Measurements from ENCODE around the gene SYNDIG1. TPM values are rescaled to one million over a fixed set of nuclear protein-coding genes. Genes with fewer than 3 reads are reported as not detected.

Gene SYNDIG1
- total RNA-seq, 1 experiment from 2014 or later = not detected

DNA sequence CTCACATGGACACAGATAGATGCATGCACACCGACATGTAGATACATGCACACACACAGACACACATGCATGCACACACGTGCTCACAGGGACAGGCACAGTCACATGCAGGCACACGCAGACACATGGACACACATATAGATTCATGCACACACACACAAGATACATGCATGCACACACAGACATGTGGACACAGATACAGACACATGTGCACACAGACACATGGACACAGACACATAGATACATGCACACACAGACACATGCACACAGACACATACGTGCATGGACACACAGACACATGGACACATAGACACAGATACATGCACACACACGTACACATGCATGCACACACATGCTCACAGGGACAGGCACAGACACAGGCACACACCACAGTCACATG is 19.8 kb downstream of the SYNDIG1 start:
- Mint-ChIP-seq H3K36me3 (ENCODE audit: insufficient read depth, unreplicated experiment) (no peaks in the 10 kb centered on the region), H3K9me3 (ENCODE audit: unreplicated experiment) (no peaks in the 10 kb centered on the region), H3K27me3 (ENCODE audit: insufficient read depth, unreplicated experiment) (peaks cover 10% of the 10 kb centered on the region), H3K27ac (ENCODE audit: unreplicated experiment) (no peak overlapping the region), H3K4me1 (ENCODE audit: low read depth, unreplicated experiment) (no peaks in the 10 kb centered on the region), H3K4me3 (ENCODE audit: unreplicated experiment) (no peak overlapping the region)
- TF ChIP-seq, protein P1, sequence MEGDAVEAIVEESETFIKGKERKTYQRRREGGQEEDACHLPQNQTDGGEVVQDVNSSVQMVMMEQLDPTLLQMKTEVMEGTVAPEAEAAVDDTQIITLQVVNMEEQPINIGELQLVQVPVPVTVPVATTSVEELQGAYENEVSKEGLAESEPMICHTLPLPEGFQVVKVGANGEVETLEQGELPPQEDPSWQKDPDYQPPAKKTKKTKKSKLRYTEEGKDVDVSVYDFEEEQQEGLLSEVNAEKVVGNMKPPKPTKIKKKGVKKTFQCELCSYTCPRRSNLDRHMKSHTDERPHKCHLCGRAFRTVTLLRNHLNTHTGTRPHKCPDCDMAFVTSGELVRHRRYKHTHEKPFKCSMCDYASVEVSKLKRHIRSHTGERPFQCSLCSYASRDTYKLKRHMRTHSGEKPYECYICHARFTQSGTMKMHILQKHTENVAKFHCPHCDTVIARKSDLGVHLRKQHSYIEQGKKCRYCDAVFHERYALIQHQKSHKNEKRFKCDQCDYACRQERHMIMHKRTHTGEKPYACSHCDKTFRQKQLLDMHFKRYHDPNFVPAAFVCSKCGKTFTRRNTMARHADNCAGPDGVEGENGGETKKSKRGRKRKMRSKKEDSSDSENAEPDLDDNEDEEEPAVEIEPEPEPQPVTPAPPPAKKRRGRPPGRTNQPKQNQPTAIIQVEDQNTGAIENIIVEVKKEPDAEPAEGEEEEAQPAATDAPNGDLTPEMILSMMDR (IDR thresholded peaks at IDR 0.05; ENCODE audit: insufficient read depth in 1 of 2, low read depth in 1 of 2, low read length in 1 of 2, severe bottlenecking in 1 of 2, unreplicated experiment in 1 of 2) = no peak
- BruUV-seq (replicated peaks) = no TSS peak
- intact Hi-C loops (cut with micrococcal nuclease; ENCODE audit: unreplicated experiment) = no loop called here
- no peaks in the 10 kb centered on the region for H3K4me1 ChIP-seq
- no peak for DNase-seq
- no peaks in the 10 kb centered on the region for H3K27me3 ChIP-seq (replicated peaks; ENCODE audit: control insufficient read depth, insufficient read depth, low read length)
- ChIA-PET POLR2A (no interaction called here), CTCF (no interaction called here)
- no peak overlapping the region for H3K4me3 ChIP-seq (ENCODE audit: low read depth, low read length)
- H3K36me3 ChIP-seq (ENCODE audit: control insufficient read depth, insufficient read depth, low read length) = no peaks in the 10 kb centered on the region
- no peaks in the 10 kb centered on the region for H3K9me3 ChIP-seq

DNA sequence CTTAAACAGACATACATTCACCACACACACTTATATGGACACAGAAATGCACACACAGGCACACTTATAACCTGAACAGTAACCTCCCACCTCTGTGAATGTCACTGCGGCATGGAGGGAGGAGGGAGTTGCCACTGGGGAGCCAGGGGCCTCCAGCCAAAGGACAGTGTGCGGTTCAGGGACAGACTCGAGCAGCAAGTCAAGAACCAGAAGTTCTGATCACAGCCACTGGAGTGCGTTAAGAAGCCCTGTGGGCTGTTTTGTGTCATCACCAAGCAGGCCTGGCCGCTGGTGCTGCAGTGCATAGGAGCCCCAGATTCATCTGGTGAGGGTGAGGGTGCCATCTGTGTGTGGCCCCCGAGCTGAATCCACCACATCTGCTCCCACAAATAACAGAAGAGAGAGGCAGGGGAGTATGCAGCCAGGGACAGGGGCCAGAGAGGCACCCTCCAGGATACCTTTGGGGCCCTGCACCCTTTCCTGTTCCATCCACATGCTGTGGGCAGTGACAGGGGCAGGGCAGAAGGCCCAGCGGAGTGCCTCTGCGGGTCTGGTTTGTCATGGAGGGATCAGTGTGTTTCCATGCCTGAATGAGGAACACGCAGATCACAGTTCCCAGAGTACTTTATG is 20.3 kb downstream of the SYNDIG1 start:
- no peaks in the 10 kb centered on the region for H3K36me3 ChIP-seq (ENCODE audit: control insufficient read depth, insufficient read depth, low read length)
- no peak overlapping the region for H3K4me3 ChIP-seq (ENCODE audit: low read depth, low read length)
- Mint-ChIP-seq H3K36me3 (ENCODE audit: insufficient read depth, unreplicated experiment) (no peaks in the 10 kb centered on the region), H3K27me3 (ENCODE audit: insufficient read depth, unreplicated experiment) (peaks cover 11% of the 10 kb centered on the region), H3K4me1 (ENCODE audit: low read depth, unreplicated experiment) (no peaks in the 10 kb centered on the region), H3K27ac (ENCODE audit: unreplicated experiment) (no peak overlapping the region), H3K9me3 (ENCODE audit: unreplicated experiment) (no peaks in the 10 kb centered on the region), H3K4me3 (ENCODE audit: unreplicated experiment) (no peak overlapping the region)
- no TSS peak for BruUV-seq (replicated peaks)
- CTCF ChIA-PET = no interaction called here
- no peak for DNase-seq
- TF ChIP-seq, protein P1 (IDR thresholded peaks at IDR 0.05; ENCODE audit: insufficient read depth in 1 of 2, low read depth in 1 of 2, low read length in 1 of 2, severe bottlenecking in 1 of 2, unreplicated experiment in 1 of 2) = no peak
- H3K4me1 ChIP-seq = no peaks in the 10 kb centered on the region
- POLR2A ChIA-PET = no interaction called here
- intact Hi-C loops (cut with micrococcal nuclease; ENCODE audit: unreplicated experiment) = no loop called here
- no peaks in the 10 kb centered on the region for H3K9me3 ChIP-seq
- H3K27me3 ChIP-seq (replicated peaks; ENCODE audit: control insufficient read depth, insufficient read depth, low read length) = no peaks in the 10 kb centered on the region

DNA sequence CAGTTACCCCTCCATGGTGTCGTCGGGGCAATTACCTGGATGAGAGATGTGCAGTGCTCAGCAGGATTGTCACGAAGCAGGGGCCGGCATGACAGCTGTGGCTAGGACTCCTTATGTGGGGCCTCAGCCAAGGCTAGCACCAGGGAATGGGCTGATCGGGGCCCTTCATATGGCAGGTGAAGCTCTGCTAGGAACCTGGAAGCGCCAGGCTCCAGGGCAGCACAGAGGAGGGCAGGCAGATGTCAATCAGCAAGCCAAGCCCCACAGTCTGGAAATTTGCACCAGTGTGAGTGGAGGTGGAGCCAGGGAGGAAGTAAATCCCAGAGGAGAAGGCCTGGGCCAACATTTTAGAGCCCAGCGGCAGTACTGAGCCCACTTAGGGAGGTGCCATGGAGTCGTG is 21.2 kb downstream of the SYNDIG1 start:
- H3K4me3 Mint-ChIP-seq (ENCODE audit: unreplicated experiment) = no peak overlapping the region
- intact Hi-C loops (cut with micrococcal nuclease; ENCODE audit: unreplicated experiment) = no loop called here
- no peaks in the 10 kb centered on the region for H3K9me3 ChIP-seq
- POLR2A ChIA-PET = no interaction called here
- no peaks in the 10 kb centered on the region for H3K9me3 Mint-ChIP-seq (ENCODE audit: unreplicated experiment)
- BruUV-seq (replicated peaks) = no TSS peak
- TF ChIP-seq, protein P1 (IDR thresholded peaks at IDR 0.05; ENCODE audit: insufficient read depth in 1 of 2, low read depth in 1 of 2, low read length in 1 of 2, severe bottlenecking in 1 of 2, unreplicated experiment in 1 of 2) = no peak
- H3K36me3 ChIP-seq (ENCODE audit: control insufficient read depth, insufficient read depth, low read length) = no peaks in the 10 kb centered on the region
- CTCF ChIA-PET = no interaction called here
- H3K4me1 Mint-ChIP-seq (ENCODE audit: low read depth, unreplicated experiment) = no peaks in the 10 kb centered on the region
- no peaks in the 10 kb centered on the region for H3K4me1 ChIP-seq
- DNase-seq = no peak
- no peak overlapping the region for H3K4me3 ChIP-seq (ENCODE audit: low read depth, low read length)
- H3K36me3 Mint-ChIP-seq (ENCODE audit: insufficient read depth, unreplicated experiment) = no peaks in the 10 kb centered on the region
- H3K27ac Mint-ChIP-seq (ENCODE audit: unreplicated experiment) = no peak overlapping the region
- peaks cover 11% of the 10 kb centered on the region for H3K27me3 Mint-ChIP-seq (ENCODE audit: insufficient read depth, unreplicated experiment)
- H3K27me3 ChIP-seq (replicated peaks; ENCODE audit: control insufficient read depth, insufficient read depth, low read length) = no peaks in the 10 kb centered on the region
